NCI-H345 treated with DMSO at 0.1 percent for 48 hours (cell line): ENCODE data around the gene OBSL1.

ENCODE experiments used
- DNase-seq: peaks from one replicate; lab custom pipeline; 2025; ENCODE audit not compliant: unreplicated experiment; lab: John Stamatoyannopoulos, UW

The OBSL1 gene

GRCh38 chr2:219552382-219553167 is 18.8 kb downstream of the OBSL1 start:
- peak; percentile 80 for DNase-seq

DNA sequence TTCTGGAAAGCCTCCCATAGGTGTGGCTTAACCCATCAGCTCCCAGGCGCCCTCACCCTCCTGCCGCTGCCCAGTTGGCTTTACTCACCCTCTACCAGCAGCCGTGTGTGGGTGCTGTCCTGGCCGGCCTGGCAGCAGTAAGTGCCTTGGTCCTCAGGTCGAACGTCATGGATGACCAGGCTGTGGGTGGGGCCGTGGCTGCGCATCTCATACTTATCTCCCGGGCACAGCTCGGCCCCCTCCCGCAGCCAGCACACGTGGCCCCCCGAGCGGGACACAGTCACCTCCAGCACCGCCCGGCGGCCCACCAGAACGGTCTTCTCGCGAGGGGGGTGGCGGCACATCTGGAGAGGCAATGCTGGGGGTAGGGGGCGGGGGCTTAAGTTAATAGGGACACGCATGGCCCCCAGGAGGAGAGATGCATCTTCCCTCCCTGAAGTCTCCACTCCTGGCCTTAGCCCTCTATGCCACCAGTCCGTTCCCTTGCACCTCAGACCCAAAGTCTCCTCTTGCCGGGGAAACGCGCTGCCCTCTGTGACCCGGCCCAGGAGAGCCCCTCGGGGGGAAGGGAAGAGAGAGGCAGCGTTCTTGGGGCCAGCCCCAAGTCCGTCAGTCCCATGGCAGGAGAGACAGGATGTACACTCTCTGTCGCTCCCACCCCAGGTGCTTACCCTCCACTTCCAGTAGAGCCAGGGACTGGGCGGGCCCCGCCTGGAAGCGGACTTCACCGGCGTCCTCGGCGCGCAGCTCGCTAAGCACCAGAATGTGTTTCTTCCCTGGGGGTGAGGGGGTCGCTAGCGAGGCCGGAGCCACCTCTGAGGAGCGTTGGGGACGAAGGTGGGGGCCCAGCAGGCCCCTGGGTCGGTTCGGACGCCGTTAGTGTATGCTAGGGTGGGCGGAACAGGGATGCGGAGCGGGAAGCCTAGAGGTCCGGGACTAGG is 19.6 kb downstream of the OBSL1 start:
- DNase-seq, result peak; percentile 44

- DNase-seq, result no peak
These were observed 21.7 kb downstream of the OBSL1 start for GRCh38 chr2:219549619-219550018.

- DNase-seq, result no peak
These were observed 22.3 kb downstream of the OBSL1 start for GRCh38 chr2:219548990-219549389.

- no peak for DNase-seq
These were observed 23.7 kb downstream of the OBSL1 start for GRCh38 chr2:219547621-219548020.

DNA sequence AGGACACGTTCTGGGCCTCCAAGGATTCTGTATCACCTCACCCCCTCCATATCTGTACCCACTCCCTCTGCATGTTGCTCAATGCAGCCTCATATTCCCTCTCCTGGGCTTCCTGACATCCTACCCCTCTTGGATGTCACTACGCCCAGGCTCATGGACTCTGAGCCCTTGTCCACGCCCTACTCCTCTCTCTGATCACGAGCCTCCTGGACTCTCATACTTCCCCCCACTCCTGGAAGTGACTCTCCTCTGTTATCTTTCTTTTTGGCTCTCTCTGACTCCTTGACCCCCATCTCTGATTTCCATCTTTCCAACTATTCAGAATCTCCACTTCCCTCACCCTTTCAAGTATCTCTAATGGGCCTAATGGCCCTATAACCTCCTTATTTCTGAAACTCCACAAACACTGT is 25.4 kb downstream of the OBSL1 start:
- DNase-seq, result no peak

- DNase-seq, result no peak
These were observed 25.9 kb downstream of the OBSL1 start for GRCh38 chr2:219545295-219545942.

DNA sequence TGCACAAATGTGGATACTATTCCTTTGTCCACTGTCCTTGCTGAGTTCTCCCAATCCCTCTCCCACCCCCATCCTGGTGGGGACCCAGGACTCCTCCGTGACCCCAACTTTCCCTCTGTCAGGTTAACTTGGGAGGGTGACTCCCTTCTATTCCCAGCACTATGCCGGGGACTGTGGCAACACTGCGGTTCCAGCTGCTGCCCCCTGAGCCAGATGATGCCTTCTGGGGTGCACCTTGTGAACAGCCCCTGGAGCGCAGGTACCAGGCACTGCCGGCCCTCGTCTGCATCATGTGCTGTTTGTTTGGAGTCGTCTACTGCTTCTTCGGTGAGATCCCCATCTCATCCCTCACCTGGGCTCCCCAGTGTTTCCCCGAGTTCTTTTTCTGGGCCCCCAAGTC is 26.8 kb downstream of the OBSL1 start:
- no peak for DNase-seq

DNA sequence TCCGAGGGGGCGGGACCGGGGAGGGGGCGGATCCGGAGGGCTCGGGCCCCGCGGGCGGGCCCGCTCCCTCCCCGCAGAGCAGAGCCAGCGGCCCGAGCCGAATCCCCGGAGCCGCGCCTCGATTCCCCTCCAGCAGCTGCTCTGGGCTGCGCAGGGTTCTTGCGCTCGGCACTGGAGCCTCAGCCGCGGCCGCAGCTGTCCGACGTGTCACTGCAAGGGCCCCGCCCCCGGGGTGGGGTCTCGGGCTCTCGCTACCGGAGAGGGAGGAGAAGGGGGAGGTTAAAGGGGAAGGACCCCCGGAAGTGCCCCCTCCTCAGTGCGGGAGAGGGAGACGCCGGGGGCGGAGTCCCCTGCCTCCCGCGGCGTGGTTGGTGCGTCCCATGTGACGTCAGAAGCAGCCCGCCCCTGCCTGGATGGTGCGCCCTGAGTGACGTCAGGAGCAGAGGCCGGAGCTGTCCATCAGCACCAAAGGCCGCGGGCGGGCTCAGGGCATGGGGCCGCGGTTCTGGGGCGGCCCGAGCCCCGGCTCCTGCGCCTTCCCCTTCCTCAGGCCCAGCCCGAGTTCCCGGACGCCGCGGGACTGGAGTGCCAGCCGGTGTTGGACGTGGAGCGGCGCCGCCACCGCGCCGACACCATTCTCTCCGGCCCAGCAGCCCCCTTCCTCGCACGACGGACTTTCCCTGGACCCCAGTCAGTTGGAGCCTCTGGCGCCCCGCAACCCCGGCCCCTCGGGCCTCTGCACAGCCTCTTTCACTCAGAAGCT is 27.6 kb downstream of the OBSL1 start, which contains the start of the genes CHPF and TMEM198:
Gene CHPF (minus strand): TSS at position 214 of the 763 bp plus-strand sequence. CDS start 271 bp downstream, outside the sequence.
Gene TMEM198 (plus strand): TSS at position 433 of the 763 bp plus-strand sequence. CDS start 700 bp downstream, outside the sequence.
- peak; percentile 94 for DNase-seq

GRCh38 chr2:219542931-219543595 is 28.3 kb downstream of the OBSL1 start:
- DNase-seq, result no peak

GRCh38 chr2:219541611-219542180 is 29.6 kb downstream of the OBSL1 start:
- DNase-seq, result peak; percentile 76

GRCh38 chr2:219540784-219541504 is 30.4 kb downstream of the OBSL1 start:
- no peak for DNase-seq

DNA sequence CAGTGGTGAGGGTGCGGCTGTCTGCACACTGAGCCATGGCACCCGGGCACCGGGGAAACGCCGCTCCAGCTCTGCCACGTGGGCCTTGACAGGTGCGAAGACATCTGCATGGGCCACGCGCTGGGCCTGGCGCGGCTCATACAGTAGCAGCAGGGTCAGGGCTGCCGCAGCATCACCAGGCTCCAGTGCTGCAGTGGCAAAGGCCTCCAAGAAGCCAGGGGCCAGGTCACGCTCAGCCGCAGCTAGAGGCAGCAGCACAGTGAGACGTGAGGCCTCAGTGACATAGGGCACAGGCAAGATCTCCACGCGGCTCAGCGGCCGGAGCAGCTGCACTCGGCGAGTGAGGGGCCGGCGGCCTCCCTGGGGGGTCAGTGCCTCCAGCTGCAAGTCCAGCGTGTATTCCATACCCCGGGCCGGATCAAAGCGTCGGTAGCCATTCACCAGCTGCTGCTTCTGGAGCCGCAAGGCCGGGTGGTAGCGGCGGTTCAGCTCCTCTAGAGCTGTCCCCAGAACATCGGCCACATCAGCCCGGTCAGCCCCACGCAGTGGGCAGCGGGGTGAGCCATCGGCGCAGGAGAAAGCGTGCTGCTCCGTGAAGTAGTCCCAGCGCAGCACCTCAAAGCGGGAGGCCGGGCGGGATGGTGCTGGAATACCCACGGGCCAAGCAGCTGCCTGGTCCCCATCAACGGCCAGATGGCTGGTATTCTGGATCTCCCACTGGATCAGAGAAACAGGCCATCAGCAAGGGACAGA is 31.2 kb downstream of the OBSL1 start:
- no peak for DNase-seq

DNA sequence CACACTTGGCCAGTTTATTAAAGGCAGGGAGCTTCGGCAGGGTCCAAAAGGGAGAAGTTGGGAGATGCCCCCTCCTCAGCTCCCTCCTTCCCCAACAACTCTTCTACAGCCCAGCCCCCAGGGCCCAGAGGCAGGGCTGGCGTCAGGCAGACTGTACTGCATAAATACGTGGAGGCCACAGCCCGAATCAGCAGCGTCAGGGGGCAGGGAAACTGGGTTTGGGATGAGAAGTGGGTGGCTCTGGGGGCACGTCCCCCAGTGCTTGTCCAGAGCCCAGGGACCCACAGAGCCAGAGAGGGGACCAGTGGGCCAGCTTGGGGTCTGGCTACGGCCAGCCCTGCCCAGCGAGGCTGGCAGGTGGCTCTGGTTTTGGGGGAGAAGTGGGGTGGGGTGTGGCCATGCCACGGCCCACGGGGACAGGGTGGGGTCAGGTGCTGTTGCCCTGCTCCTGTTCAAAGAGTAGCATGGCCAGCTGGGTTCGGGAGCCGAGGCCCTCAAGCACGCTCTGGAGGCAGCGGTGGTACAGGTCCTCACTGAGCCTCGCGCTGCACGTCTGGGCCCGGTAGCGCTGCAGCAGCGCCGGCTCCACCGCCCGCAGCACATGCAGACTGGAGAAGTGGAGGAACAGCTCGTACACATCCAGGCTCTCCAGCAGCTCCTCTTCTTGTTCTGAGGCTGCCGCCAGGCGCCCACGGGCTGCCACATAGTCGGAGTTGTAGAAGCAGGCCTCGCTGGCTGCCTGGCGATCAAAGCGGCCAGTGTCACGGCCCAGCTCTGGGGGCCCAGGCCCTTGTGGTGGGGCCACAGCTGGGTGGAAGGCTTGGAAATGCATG is 32.2 kb downstream of the OBSL1 start:
- DNase-seq, result no peak

DNA sequence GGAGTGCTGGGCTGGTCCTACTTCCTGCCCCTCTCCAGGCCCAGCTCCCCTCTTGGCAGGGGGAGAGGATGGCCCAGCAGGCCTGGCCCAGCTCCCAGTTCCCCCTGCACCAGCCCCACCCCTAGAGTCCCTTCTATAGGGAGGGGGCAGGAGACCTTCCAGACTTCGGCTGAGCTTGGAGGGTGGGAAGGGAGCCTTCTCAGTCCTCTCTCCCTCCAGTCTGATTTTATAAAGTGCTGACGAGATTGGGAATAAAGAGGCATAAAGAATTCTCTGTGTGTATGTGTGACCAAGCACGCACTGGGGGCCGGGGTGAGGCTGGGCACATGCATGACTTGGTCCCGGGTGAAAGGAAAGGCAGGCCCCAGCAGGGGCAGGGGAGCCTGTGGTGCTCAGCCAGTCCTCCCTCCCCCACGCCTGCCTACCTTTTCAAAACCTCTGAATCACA is 32.8 kb downstream of the OBSL1 start:
- DNase-seq, result no peak

DNA sequence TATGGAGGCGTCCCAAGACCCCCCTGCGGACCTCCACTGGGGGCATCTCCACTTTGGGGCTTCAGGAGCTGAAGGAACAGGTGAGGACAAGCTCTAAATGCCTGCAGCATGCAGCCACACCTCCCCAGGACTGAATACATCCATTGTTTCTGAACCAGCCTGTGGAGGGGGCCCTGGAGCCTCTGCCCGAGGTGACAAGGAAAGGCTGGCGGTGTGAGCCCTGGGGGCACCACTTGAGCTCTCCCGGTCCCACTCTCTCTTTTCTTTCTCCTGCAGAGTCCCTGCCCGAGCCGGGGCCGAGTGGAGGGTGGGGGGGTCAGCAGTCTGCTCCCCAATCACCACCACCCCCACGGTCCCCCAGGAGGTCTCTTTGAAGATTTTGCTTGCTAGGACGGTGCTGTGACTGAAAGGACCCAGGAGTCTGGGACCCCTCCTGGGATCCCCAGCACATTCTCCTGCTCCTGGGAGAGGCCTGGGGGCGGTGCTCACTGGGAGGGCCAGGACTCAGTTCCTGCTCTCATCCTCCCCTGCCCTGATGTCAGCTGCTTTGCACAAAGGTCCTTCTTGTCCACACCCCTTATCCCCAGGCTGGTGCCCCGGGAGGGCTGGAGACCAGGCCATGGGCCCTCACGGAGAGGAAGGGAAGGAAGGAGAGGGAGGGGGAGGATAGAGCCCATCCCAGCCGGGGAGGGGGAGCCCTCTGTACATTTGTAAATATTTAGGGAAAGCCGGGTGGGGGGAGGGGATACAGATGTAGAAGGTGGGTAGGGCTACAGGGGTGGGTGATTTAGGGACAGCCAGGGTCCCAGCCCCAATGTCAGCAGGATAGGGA is 33.5 kb downstream of the OBSL1 start:
- no peak for DNase-seq
